Measurements from ENCODE around the gene LIMD2. TPM values are rescaled to one million over a fixed set of nuclear protein-coding genes. Genes with fewer than 3 reads are reported as not detected.

LIMD2 gene
- polyA plus RNA-seq, 1 of the 3 experiments (the other 2 are of a cell fraction) = 78.0 TPM

GRCh38 chr17:63694950-63695773, 4.8 kb downstream of the LIMD2 start (continued):
- 0 out of 2 replicates have a peak, but pooled peaks have one; percentile 6 for TF ChIP-seq ZBTB33 (IDR thresholded peaks at IDR 0.05; ENCODE audit: borderline replicate concordance, low read depth)
- TF ChIP-seq NRF1 (IDR thresholded peaks at IDR 0.05; ENCODE audit: low read depth, low read length) = no peak

GRCh38 chr17:63694229-63694949, 5.5 kb downstream of the LIMD2 start:
- H3F3A ChIP-seq (replicated peaks; ENCODE audit: insufficient read depth) = peaks cover 45% of the 10 kb centered on the region
- no peak overlapping the region for H2AFZ ChIP-seq (ENCODE audit: low read depth)
- WGBS (ENCODE audit: low lambda C conversion rate) = 81% methylated on average over 9 of the region's 12 CpGs
- H3K36me3 ChIP-seq (replicated peaks in 1 of 2; ENCODE audit: control insufficient read depth in 1 of 2, insufficient read depth in 2 of 2, low read length in 1 of 2) = peaks cover 29 to 62% of the 10 kb centered on the region in 2 experiments
- peak overlapping the region in 1 of 2 experiments; percentile 80; a peak in 2 of 4 replicates for H3K27ac ChIP-seq (ENCODE audit: low read depth in 2 of 2, low read length in 1 of 2)
- H3K4me3 ChIP-seq (ENCODE audit: low read depth in 2 of 2, low read length in 1 of 2) = no peak overlapping the region
- H3K9ac ChIP-seq = no peak overlapping the region
- H4K20me1 ChIP-seq (ENCODE audit: insufficient read depth) = peaks cover 11% of the 10 kb centered on the region
- H3K4me1 ChIP-seq (ENCODE audit: control insufficient read depth in 1 of 2, insufficient read depth in 2 of 2, low read depth in 1 of 2, low read length in 1 of 2) = peaks cover 0 to 53% of the 10 kb centered on the region in 2 experiments; a peak in 2 of 4 replicates
- no peaks in the 10 kb centered on the region for H3K9me2 ChIP-seq
- H3K79me2 ChIP-seq (ENCODE audit: insufficient read depth) = peaks cover 17% of the 10 kb centered on the region; the same call in 1 of the 2 replicates
- CTCF ChIA-PET = interaction anchor here (0.8 to 14.8 kb wide), 11 partner anchors 14 to 269 kb away, joined by 3 to 233 read pairs (median 5); no protein-coding TSS in a partner anchor
- POLR2A ChIA-PET = interaction anchor here (0.6 to 5.1 kb wide), 19 partner anchors 11 to 855 kb away, joined by 3 to 36 read pairs (median 3); partner anchors contain the start of genes CCDC47, CYB561, DDX42 and MAP3K3
- no peaks in the 10 kb centered on the region for H3K9me3 ChIP-seq
- no peaks in the 10 kb centered on the region for H3K27me3 ChIP-seq (ENCODE audit: insufficient read depth)
- peak; percentile 84 for DNase-seq
- TF ChIP-seq JUND (IDR thresholded peaks at IDR 0.05) (no peak), RXRA (IDR thresholded peaks at IDR 0.05; ENCODE audit: borderline replicate concordance, low read depth) (no peak), MAX (IDR thresholded peaks at IDR 0.05; ENCODE audit: low read depth) (no peak), POLR2AphosphoS5 (IDR thresholded peaks at IDR 0.05; ENCODE audit: low read depth, low read length) (0 out of 2 replicates have a peak, but pooled peaks have one; percentile 10), CHD2 (IDR thresholded peaks at IDR 0.05; ENCODE audit: low read length, partially characterized antibody) (peak; percentile 37), YY1 (IDR thresholded peaks at IDR 0.05; ENCODE audit: low read depth) (no peak), GATA2 (CRISPR knock-in tag; IDR thresholded peaks at IDR 0.05) (no peak), FOSL2 (IDR thresholded peaks at IDR 0.05; ENCODE audit: borderline replicate concordance, low read depth) (no peak), FOXM1 (IDR thresholded peaks at IDR 0.05; ENCODE audit: low read depth) (no peak), USF2 (IDR thresholded peaks at IDR 0.05; ENCODE audit: borderline replicate concordance, low read depth, low read length) (no peak), REST (IDR thresholded peaks at IDR 0.05; ENCODE audit: low read depth, low read length) (no peak), PBX3 (IDR thresholded peaks at IDR 0.05) (0 out of 2 replicates have a peak, but pooled peaks have one; percentile 9), TCF12 (IDR thresholded peaks at IDR 0.05) (no peak), SIN3A (IDR thresholded peaks at IDR 0.05; ENCODE audit: borderline replicate concordance, low read depth, low read length) (no peak)
- H3K4me2 ChIP-seq = no peak overlapping the region

Data from SK-N-SH (cell line).